RWPE1 (cell line): ENCODE results near the gene MANEAL.

Source experiments
- CTCF ChIA-PET: fragments of 350-600 bp; sonication (Branson Sonifier 250); formaldehyde crosslinking; extraction: SDS; loops from one replicate; lab custom pipeline; 2021; lab: Yijun Ruan, JAX
- POLR2A ChIA-PET: fragments of 400-600 bp; formaldehyde crosslinking; extraction: SDS; loops from one replicate; lab custom pipeline; 2020; ENCODE audit warnings: antibody characterized with exemption; ENCODE audit not compliant: low non-redundant PET; lab: Yijun Ruan, JAX
- DNase-seq: peaks from one replicate; pipeline ENCODE4 v3.0.0; 2012; ENCODE audit warnings: low spot score
- H3K27ac ChIP-seq: fragments of 450-650 bp; 2 replicates; pipeline ENCODE4 v1.5.1; 2017
- CTCF ChIP-seq: fragments of 450-650 bp; conservative IDR thresholded peaks from 2 replicates; pipeline ENCODE4 v1.5.1; 2017; ENCODE audit warnings: low read depth, mild to moderate bottlenecking

The MANEAL gene

GRCh38 chr1:37845049-37845646 is 51.5 kb downstream of the MANEAL start:
- no peak overlapping the region for H3K27ac ChIP-seq
- ChIA-PET POLR2A (no interaction called here), CTCF (no interaction called here)
- TF ChIP-seq CTCF = no peak
- DNase-seq = no peak

GRCh38 chr1:37845786-37846185 is 52.1 kb downstream of the MANEAL start:
- ChIA-PET CTCF (no interaction called here), POLR2A (no interaction called here)
- H3K27ac ChIP-seq = no peak overlapping the region
- no peak for TF ChIP-seq CTCF
- no peak for DNase-seq

- POLR2A ChIA-PET = no interaction called here
- H3K27ac ChIP-seq = no peak overlapping the region
- CTCF ChIA-PET = interaction anchor here (0.5 kb wide), 1 partner anchor 14 kb away, joined by 3 read pairs; no protein-coding TSS in a partner anchor
- no peak for TF ChIP-seq CTCF
- no peak for DNase-seq
Measured at GRCh38 chr1:37846647-37847339, 53.1 kb downstream of the MANEAL start.

GRCh38 chr1:37849480-37849879 is 55.8 kb downstream of the MANEAL start:
- ChIA-PET CTCF (no interaction called here), POLR2A (no interaction called here)
- no peak for DNase-seq
- TF ChIP-seq CTCF = no peak
- H3K27ac ChIP-seq = no peak overlapping the region

- CTCF ChIA-PET = interaction anchor here (2.2 kb wide), 1 partner anchor 10 kb away, joined by 9 read pairs; the partner anchor contains the start of gene MTF1
- TF ChIP-seq CTCF = no peak
- no peak overlapping the region for H3K27ac ChIP-seq
- POLR2A ChIA-PET = interaction anchor here (0.6 kb wide), 1 partner anchor 13 kb away, joined by 3 read pairs; no protein-coding TSS in a partner anchor
- DNase-seq = peak; percentile 25
Measured at GRCh38 chr1:37850352-37850955, 56.8 kb downstream of the MANEAL start.
